Erythroblast (primary cell): ENCODE results near the gene TICAM1.

Experiments
- GATA1 ChIP-seq: IDR thresholded peaks from 2 replicates; pipeline ENCODE4 v1.6.1; 2011; ENCODE audit warnings: low read depth, mild to moderate bottlenecking, control low read depth, low read length, moderate library complexity
- POLR2A ChIP-seq: IDR thresholded peaks from 2 replicates; pipeline ENCODE4 v1.6.1; 2011; ENCODE audit warnings: mild to moderate bottlenecking, low read length

DNA sequence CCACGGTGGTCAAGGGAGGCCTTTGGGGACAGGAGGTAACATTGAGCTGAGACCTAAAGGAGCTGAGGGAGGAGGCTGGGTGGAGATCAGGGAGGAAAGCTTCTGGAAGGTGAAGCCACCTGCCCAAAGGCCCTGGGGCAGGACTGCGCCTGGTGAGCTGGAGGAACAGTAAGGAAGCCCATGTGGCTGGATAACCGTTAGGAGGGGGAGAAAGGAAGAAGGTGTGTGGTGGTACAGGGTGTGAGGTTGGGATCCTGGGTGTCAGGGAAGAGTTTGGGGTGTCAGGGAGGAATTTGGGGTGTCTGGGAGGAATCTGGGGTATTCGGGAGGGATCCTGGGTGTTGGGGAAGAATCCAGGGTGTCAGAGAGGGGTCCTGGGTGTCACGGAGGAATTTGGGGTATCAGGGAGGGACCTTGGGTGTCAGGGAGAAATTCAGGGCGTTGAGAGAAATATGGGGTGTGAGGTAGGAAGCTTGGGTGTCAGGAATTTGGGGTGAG, 695 bp downstream of the TICAM1 start:
- TF ChIP-seq POLR2A (no peak), GATA1 (no peak)
